ENCODE results near the gene ADAM12.

ADAM12 gene

DNA sequence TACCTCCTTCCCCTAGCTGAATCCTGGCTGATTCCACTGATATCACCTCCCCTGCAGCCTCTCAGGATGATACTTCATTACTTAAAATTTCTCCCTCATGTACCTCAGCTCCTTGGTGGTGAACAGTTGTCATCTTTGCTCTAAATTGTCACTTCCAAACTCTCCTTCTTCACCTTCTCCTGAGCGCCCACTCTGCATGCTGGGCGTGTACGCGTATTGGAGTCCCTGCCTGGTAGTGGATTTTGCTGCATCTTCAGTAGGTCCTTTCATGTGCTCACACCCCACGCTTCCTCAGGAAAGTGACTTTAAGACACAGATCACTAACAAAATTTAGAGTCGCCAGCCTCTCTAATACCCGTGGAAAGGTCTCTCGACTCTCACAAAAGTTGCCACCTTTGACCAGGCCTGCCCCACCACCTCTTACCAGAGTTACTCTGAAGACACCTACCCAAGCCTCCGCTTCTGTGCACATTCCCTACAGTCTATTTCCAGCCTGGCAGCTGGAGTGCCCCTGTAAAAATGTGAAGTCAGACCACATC lies 255.1 kb downstream of the ADAM12 start:
- no peak for DNase-seq

DNA sequence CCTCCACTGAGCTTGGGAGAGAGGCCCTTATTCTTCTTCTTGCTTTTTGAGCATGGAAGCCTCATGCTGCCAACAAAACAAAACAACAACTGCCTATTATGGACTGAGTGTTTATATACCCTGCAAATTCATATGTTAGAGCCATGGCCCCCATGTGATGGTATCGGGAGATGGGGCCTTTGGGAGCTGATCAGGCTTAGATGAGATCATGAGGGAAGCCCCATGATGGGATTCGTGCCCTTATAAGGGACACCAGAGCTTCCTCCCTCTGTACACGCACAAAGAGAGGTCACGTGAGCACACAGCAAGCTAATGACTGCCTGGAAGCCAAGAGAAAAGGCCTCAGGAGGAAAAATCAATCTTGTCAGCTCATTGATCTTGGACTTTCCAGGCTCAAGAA lies 256.9 kb downstream of the ADAM12 start:
- DNase-seq, result no peak

DNA sequence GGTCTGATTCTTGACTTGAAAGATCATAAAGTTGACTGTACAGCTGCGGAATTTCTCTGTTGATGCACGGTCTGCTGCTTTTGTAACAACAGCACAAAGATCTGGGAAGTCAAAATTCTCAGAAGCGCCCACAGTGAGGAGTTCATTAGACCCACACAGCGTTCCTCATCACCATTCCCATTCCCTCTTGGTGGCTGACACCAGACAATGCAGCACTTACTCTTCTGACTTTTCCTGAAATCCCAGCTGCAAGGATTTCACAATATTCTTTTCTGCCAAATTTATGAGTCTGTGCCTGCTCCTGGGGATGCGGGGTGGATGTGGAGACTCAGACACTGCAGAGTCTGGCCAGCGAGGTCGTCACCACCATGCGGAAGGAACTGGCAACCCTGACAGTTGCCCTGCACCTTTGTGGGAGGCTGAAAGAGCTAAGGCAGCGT lies 258.0 kb downstream of the ADAM12 start:
- no peak for DNase-seq

DNA sequence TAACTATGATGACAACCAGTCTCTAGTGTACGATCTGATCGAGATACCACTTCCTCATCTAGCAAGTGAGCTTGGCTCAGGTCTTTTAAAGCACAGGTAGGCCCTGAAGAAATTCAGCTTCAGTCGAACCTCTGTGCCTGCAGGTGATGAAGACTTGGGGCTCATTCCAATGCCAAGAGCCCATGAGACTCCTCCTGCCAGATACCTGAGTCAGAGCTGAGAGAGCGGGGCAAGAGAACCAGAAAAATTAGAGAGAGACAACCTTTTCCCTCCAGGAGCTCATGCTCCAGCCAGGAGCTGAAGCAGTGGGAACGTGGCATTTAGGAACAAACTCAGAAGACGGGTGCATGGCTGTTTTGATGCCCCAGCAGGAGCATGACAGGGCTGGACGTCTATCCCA lies 259.3 kb downstream of the ADAM12 start:
- DNase-seq, result no peak

DNA sequence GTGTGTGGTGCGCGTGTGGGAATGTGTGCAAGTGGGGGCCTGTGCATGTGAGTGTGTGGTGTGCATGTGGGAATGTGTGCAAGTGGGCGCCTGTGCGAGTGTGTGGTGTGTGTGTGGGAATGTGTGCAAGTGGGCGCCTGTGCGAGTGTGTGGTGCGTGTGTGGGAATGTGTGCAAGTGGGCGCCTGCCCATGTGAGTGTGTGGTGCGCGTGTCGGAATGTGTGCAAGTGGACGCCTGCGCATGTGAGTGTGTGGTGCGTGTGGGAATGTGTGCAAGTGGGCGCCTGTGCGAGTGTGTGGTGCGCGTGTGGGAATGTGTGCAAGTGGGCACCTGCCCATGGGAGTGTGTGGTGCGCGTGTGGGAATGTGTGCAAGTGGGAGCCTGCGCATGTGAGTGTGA lies 259.7 kb downstream of the ADAM12 start:
- no peak for DNase-seq

DNA sequence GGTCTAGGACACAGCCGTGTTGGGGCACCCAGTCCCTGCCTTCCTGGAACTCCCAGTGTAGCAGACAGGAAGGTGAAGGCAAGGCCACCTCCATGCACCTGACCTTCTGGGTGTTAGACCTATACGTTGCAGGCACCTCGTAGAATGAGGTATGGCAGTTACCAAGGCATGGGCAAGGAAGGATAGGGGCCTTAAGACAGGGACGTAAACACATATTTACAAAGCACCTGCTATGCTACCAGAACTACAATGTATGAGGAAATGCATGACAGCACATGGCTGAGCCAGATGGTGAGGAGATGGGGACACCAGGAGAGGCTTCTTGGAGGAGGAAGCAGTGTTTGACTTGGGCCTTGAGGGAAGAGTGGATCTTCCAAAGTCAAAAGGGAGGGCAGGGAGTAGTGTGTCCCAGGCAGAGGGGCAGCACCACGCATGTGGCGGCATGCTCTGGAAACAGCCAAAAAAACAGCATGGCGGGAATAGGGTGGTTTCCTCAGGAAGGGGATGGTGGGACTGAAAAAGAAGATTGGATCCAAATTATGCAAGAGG lies 260.7 kb downstream of the ADAM12 start:
- DNase-seq, result no peak

DNA sequence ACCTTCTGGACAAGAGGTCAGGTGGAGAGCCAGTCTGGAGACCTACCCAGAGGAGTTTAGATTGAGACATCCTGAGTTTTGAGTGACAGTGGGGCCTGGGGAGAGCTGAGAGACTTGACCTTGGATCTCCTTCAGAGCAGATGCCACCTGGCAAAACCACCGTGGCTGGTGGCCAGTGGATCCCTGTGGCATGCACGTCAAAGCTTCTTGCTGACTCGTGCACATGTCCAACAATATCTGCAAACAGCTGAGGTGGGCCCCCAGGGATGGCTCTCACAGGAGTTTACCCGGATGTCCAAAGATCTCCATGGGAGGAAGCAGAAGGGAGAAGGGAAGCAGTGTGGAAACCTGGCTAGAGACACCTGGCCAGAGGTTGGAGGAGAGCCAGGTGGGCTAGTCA lies 261.4 kb downstream of the ADAM12 start:
- no peak for DNase-seq

DNA sequence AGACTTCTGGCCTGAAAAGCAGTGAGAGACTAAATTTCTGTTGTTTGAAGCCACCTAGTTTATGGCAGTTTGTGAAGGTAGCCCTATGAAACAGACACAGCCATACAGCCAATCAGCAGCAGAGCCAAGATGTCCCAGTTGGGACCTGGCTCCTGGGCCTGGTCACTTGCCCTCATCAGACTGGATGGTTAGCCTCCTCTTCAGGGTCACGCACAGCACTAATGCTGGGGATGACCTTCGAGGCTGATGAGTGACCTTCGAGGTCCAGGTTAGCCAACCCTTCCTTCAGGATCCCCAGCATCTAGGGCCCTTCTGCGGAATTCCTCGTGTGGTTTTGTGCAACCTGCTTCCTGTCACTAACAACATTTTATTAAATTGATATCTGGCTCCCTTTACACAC lies 262.3 kb downstream of the ADAM12 start:
- no peak for DNase-seq

DNA sequence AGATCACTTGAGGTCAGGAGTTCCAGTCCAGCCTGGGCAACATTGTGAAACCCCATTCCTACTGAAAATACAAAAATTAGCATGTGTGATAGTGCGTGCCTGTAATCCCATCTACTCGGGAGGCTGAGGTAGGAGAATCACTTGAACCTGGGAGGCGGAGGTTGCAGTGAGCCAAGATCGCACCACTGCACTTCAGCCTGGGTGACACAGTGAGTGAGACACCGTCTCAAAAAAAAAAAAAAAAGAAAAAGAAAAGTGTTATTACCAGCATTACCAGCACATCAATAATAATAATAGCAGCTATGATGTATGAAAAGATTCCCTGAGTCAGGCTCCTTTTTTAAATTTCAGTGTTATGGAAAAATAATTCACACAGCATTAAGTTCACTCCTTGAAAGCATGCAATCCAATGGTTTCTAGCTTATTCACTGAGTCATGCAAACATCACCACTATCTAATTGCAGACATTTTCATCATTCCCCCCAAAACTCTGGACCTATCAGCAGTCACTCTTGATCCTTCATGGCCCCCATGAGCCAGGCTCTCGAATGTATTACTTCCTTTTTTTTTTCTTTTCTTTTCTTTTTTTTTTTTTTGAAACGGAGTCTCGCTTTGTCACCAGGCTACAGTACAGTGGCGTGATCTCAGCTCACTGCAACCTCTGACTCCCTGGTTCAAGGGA lies 263.5 kb downstream of the ADAM12 start:
- no peak for DNase-seq

DNA sequence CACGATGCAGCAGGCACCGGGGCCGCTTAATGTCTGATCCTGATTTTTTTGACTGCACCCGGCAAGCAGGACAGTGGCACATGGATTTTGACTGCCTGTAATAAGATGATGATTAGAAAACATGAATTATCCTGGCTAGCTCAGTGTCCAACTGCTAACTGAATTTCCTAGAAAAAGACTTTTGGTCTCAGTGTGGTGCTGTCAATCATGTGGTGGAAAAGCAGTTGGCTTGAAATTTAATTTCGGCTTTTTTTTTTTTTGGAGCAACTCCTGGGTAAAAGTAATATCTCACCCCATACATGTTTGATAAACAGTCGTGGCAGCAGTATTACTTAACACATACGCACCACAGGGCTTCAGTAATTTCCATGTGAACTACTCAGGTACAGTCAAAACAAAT lies 264.2 kb downstream of the ADAM12 start:
- no peak for DNase-seq

DNA sequence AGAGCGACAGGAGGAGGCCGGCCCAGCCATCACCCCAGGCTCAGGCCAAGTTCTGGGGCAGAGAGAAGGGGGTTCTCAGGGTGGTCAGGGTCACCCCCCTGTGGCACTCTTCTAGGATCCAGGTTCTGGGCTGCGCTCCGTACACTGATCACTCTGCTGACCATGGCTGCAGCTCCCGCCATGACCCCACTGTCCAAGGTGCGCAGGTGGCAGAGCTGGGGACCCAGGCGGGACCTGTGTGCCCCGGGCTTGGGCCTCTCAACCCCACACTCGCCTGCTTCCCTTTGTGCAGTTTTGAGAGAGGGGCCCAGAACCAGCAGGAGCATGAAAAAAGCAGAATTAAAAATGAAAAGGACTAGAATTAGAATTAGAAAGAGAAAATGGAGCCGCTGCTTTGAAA lies 264.8 kb downstream of the ADAM12 start:
- DNase-seq, result no peak

DNA sequence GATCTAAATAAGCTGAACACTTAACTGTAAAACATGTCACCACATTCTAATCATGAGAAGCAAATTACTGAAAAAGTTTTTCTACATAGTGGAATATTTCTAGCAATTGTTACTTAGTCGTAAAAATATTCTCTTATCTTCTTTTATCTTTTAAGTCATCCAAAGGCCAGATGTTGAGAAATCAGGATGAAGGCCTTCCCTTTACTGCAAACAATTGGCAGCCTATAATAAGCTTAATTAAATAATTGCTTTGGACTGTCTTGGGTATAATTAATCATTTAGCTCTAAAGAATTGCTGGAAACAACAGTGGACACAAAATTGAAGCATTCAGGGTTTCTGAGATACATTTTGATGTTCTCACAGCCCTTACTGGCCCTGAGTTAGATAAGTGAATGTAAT lies 265.4 kb downstream of the ADAM12 start:
- DNase-seq, result no peak

DNA sequence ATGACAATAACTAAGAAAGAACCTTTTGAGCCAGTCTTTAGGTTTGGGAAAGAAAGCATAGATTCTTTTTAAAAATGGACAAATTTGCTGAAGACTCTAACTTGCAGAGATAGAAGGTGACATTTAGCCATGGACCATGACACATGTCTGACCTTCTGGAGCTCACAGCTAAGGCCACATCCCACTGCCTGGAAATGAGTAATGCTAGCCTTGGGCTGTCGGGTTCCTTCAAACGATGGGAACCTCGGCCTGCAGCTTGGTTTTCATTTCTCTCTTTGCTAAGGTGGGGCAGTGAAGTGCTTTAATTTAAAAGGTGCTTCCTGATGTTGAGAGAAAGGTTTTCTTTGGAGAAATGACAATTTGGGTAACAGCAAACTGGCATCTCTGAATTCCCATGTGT lies 268.7 kb downstream of the ADAM12 start:
- DNase-seq, result no peak

DNA sequence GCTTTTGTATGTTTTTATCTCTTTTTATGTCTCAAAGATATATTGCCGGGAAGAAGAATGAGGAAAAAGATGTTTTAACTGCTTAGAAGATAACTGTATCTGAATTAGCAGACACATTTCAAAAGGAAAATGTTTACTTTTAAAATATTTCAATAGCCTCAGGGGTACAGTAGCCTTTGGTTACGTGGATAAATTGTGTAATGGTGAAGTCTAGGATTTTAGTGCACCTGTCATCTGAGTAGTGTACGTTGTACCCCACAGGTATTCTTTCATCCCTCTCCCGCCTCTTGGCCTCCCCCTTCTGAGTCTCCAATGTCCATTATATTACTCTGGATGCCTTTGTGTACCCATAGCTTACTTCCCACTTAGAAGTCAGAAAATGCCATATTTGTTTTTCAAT lies 269.8 kb downstream of the ADAM12 start:
- DNase-seq, result no peak

DNA sequence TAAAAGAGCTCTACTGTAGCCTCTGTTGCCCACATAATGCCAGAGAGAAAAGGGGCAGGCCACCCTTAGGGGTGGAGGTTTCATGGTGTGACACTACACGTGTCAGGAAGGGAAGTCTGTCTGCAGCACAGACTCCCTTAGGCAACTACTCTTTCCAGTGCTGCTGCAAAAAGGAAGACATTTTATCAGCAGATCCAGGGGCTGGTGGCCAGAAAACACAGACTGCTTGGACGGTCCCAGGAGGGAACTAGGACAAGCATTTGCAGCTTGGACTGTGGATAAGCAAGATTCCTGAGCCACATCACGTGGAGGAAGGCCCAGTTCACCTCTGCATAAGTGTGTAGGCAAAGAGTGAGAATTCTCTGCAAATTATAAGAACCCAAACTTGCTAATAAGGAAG lies 271.1 kb downstream of the ADAM12 start:
- DNase-seq, result no peak

DNA sequence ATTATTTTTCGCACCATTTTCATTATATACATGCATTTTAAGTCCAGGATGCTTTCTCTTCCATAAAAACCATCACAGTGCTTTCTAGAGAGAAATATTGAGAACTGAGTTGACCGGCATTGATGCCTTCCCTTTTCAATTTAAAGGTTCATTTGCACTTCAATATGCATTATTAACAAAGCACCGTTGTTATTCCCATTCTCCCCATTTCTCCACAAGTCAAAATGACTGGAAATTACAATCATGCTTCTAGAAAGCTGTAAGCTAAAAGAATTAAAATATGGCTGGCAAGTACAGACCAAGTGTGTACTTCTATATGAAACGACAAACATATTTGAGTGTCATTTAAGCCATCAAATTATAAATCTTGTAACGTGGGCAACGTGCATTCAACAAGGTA lies 272.4 kb downstream of the ADAM12 start:
- no peak for DNase-seq

DNA sequence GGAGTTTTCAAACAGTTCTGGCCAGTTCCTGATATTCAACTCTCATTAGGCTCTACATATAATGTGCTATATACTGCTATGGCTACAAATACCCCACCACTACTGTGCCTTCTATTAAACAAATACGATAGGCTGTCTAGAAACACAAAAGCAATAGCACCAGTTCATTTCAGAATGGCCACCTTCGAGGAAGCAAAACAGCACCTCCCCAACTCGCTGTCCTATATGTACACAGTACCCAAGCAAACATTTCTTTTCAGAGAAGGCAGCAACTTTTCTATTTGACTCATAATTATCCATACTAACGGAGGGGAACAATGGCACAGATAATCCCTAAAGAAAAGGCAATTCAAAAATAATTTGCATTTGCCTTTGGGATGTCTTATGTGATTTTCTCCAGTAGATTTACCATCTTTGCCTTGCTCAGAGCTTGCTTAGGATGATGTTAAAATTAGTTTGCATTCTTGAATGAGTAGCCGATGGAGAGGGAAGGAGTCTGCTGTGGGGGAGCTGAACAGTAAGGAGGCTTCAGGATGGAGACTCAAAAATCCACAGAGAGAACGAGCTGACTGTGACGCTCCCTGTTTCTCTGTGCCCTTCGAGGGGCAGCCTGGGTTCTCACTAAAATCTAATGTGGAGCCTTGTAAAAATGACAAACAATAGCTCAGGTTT lies 273.3 kb downstream of the ADAM12 start:
- no peak for DNase-seq

DNA sequence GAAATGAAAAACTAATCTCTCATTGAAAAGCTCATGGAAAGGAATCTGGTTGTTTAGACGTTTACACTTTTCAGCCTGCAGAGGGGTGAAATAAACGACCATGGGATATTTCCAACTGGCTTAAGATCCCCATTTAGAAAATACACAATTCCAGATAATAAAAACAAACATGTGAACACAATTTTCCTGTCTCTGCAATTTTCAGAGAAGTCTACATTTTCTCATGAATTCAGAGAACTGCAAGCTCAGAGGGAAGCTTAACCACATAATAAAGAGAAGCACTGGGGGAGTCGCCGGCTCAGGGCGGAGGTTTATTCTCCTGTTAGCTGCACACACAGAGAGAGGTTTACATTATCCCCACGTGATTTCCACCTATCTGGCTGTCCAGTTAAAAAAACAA lies 276.8 kb downstream of the ADAM12 start:
- no peak for DNase-seq

DNA sequence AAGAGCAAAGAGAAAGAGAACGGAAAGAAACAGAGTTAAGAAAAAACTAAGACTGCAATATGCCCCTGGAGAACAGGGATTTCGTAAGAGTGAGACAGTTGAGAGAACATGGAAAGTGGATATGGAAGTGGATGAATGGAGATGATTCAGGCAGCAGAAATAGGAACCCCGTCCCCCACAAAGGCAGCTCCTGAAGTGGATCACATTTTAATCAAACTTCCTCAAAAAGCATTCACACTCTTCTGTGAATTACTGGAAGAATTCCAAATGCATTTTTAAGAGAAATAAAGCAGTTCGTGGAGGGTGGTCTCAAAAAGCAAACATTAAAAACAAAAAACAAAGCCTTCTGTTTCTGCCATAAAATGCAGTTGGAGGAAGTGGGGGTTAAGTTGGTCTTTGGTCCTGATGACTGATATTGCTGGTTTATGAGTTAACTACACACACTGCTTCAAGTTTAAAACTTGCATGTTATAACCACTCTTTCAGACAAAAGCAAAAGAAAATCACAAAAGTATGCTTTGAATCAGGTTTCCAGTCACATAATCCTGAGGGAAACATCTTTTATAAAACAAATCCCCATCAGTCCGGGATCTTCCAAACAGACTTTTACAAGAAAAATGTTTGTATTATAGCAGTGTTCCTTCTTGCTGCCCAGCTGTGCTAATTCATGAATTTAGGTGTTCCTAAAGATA lies 277.6 kb downstream of the ADAM12 start:
- no peak for DNase-seq

DNA sequence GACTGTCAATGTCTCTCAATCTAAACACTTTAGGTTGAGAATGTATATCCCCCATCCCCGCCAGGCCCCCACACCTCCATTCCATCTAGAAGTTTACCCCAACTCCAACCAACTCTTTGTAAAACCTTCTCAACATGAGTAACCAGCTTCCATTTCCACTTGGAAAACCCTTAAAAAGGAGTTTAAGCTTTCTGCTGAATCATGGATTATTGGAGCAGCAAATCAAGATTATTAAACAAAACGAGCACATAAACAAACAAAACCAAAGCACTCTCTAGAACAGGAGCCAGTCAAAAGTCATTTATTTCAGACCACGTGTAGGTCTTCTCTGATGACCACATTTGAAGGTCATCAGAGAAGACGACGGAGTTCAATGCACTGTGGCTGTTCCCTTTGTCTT lies 278.4 kb downstream of the ADAM12 start:
- DNase-seq, result no peak

DNA sequence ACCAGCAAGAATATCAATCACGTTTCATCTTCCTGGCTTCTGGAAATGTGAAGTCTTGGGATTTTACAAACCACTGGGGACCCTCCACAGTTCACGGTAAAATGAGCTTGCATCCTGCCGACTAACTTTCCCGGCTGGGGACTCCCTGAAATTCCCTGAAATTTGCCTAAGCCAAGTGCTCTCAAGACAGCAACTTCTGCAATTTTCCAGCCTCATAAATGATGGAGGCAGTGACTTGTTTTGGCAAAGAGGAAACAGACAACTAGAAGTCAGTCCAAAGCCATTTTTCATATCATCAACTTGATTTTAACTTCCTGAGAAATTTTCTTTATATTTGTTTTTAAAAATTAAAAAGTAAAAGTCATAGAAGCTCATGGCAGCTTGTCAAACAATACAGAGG lies 279.6 kb downstream of the ADAM12 start:
- DNase-seq, result no peak

DNA sequence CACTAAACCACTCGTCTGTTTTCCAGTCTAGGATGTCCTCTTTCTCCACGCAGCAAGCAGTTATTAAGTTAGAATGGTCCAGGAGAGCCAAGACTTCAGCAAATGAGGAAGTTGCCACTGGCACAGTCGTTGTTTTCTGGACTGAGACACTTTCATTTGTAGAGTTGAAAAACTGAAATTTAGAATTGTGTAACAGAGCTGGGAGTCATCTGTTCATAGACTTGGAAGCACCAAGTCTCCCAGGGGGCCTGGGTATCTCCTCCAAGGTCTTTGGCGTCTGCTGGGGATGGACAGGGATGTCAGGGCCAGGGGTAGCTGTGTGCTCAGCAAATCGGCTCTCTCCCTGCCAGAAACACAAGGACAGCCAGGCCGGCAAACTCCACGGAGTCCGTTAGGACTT lies 283.5 kb downstream of the ADAM12 start:
- no peak for DNase-seq

DNA sequence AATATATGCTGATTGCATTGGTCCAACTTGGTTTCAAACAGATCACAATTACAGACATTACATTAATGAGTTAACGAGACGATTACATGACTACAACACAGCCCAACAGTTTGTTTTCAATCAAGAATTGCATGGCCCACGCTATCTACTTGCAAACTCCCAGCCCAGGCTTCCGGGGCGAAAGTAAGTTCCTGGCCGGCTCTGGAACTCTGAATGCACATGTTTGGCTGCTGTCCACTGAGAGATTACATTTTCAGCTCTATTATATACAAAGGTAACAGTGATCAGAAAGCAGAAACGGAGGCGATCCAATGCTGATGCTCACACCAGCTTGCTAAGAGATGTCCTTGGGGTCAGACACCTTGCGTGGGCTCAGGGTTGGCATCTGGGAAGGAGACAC lies 285.6 kb downstream of the ADAM12 start:
- DNase-seq, result no peak

DNA sequence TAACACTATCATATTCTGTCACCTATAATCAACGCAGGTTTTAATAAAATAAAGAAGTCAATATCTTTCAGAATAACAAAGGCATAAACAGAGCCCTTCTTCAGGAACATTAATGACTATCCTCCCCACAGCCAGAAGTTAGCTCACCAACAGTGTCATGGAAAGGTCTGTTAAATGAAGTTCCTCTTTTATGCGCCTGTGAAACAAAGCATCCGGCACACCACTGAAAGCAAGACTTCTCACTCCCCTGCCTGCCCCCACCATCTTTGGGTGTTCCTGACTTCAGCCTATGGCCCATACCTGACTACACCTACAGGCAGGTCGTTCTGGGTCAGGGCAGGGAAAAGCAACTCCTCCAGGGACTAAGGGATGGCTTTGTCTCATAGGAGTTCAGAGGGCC lies 286.5 kb downstream of the ADAM12 start:
- DNase-seq, result no peak
